Measurements from ENCODE around the gene SLC27A5.

SLC27A5 gene

GRCh38 chr19:58511353-58512208 is at the start of gene SLC27A5:
Gene SLC27A5 (minus strand): TSS chr19:58511992. CDS start chr19:58511955, 37 bp downstream.
- DNase-seq (ENCODE audit: low read depth): no peak

GRCh38 chr19:58560921-58561320 is 49.1 kb upstream of the SLC27A5 start:
- DNase-seq (ENCODE audit: low read depth): no peak
- TF ChIP-seq CTCF (IDR thresholded peaks at IDR 0.05; ENCODE audit: control insufficient read depth, extremely low read depth, insufficient read depth): no peak
- no peak overlapping the region for H3K4me3 ChIP-seq (ENCODE audit: low read depth, low read length)

More at GRCh38 chr19:58511353-58512208, at the start of gene SLC27A5:
- H3K4me3 ChIP-seq (ENCODE audit: low read depth, low read length): no peak within 1 kb of the TSS
- TF ChIP-seq CTCF (IDR thresholded peaks at IDR 0.05; ENCODE audit: control insufficient read depth, extremely low read depth, insufficient read depth): no peak

GRCh38 chr19:58560007-58560887 is 48.5 kb upstream of the SLC27A5 start:
- peak overlapping the region; percentile 93 for H3K4me3 ChIP-seq (ENCODE audit: low read depth, low read length)
- TF ChIP-seq CTCF (IDR thresholded peaks at IDR 0.05; ENCODE audit: control insufficient read depth, extremely low read depth, insufficient read depth): no peak
- no peak for DNase-seq (ENCODE audit: low read depth)

GRCh38 chr19:58559275-58560006 is 47.6 kb upstream of the SLC27A5 start:
- peak; percentile 79 for DNase-seq (ENCODE audit: low read depth)
- H3K4me3 ChIP-seq (ENCODE audit: low read depth, low read length): peak overlapping the region; percentile 93
- TF ChIP-seq CTCF (IDR thresholded peaks at IDR 0.05; ENCODE audit: control insufficient read depth, extremely low read depth, insufficient read depth): no peak

- no peak for TF ChIP-seq CTCF (IDR thresholded peaks at IDR 0.05; ENCODE audit: control insufficient read depth, extremely low read depth, insufficient read depth)
- H3K4me3 ChIP-seq (ENCODE audit: low read depth, low read length): peak overlapping the region; percentile 93
- DNase-seq (ENCODE audit: low read depth): peak; percentile 94
Measured at GRCh38 chr19:58558623-58559274, 47.0 kb upstream of the SLC27A5 start.

- TF ChIP-seq CTCF (IDR thresholded peaks at IDR 0.05; ENCODE audit: control insufficient read depth, extremely low read depth, insufficient read depth): no peak
- peak within 1 kb of the TSS; percentile 98 for H3K4me3 ChIP-seq (ENCODE audit: low read depth, low read length)
- DNase-seq (ENCODE audit: low read depth): no peak
Measured at GRCh38 chr19:58558066-58558622, 46.4 kb upstream of the SLC27A5 start, which contains the start of gene UBE2M. Gene UBE2M (minus strand): TSS chr19:58558611. CDS start chr19:58558381, 230 bp downstream.
